Endothelial cell of umbilical vein (primary cell): ENCODE measurements around the gene DPP6. TPM values are rescaled to one million over a fixed set of nuclear protein-coding genes. Genes with fewer than 3 reads are reported as not detected.

Source experiments
- BruUV-seq: library from RNA; stranded (reverse); fragments of 400-500 nt; replicated peaks from 2 replicates; lab custom pipeline; 2021; lab: Mats Ljungman, UMichigan
- CTCF ChIA-PET: fragments of 300-600, 350-600 bp; sonication (Branson Sonifier 250); formaldehyde crosslinking; loops from one replicate; lab custom pipeline; 2021; ENCODE audit warnings: antibody characterized with exemption, inconsistent platforms; lab: Charles Lee
- POLR2A ChIA-PET: fragments of 300-600, 350-600 bp; sonication (Branson Sonifier 250); formaldehyde crosslinking; loops from one replicate; lab custom pipeline; 2021; ENCODE audit warnings: antibody characterized with exemption, inconsistent platforms; lab: Charles Lee
- DNase-seq: peaks from one replicate; pipeline ENCODE4 v3.0.0-alpha.2; 2011; ENCODE audit warnings: low read depth, low spot score
- FAIRE-seq: peaks from 2 replicates; lab custom pipeline; 2011; peaks lifted over from hg19 to GRCh38; lab: Jason Lieb, UNC
- H2AFZ ChIP-seq: 2 replicates; pipeline ENCODE4 v1.6.0; 2012; ENCODE audit warnings: low read depth, low read length, control low read depth, inconsistent platforms
- H3K27ac ChIP-seq: 2 replicates; pipeline ENCODE4 v1.5.1; 2011; ENCODE audit warnings: low read depth, mild to moderate bottlenecking, control low read depth, low read length, moderate library complexity; ENCODE audit not compliant: insufficient read depth
- H3K27me3 ChIP-seq, 2 experiments: 2 replicates each; pipeline versions ENCODE4 v1.6.0 to v1.6.1; 2011; ENCODE audit warnings: low read length in 2 of 2, mixed read lengths in 1 of 2; ENCODE audit not compliant: control insufficient read depth in 2 of 2, insufficient read depth in 2 of 2
- H3K36me3 ChIP-seq, 2 experiments: 2 replicates in 1 of 2; 3 replicates in 1 of 2; pipeline ENCODE4 v1.5.1; 2011; ENCODE audit warnings: low read length in 2 of 2, mild to moderate bottlenecking in 1 of 2, moderate library complexity in 1 of 2; ENCODE audit not compliant: control insufficient read depth in 2 of 2, insufficient read depth in 2 of 2; ENCODE audit errors: extremely low read depth in 1 of 2
- H3K4me1 ChIP-seq: 3 replicates; pipeline ENCODE4 v1.5.1; 2011; ENCODE audit warnings: mild to moderate bottlenecking, low read length; ENCODE audit not compliant: control insufficient read depth, insufficient read depth; ENCODE audit errors: extremely low read depth
- H3K4me2 ChIP-seq: 2 replicates; pipeline ENCODE4 v1.6.1; 2011; ENCODE audit warnings: low read length, control low read depth, mixed read lengths; ENCODE audit not compliant: insufficient read depth
- H3K4me3 ChIP-seq, 3 experiments: fragments of 200-600 bp in 1 of 3; sonication (generic), shearing (Covaris generic) in 1 of 3; replicated peaks in 1 of 3; 2 replicates each; pipeline ENCODE4 v1.5.1; 2011 to 2016; ENCODE audit warnings: control low read depth in 3 of 3, low read length in 3 of 3, mild to moderate bottlenecking in 2 of 3, inconsistent platforms in 1 of 3, low read depth in 1 of 3, moderate library complexity in 1 of 3; ENCODE audit not compliant: insufficient read depth in 1 of 3
- H3K79me2 ChIP-seq: 2 replicates; pipeline ENCODE4 v1.6.0; 2012; ENCODE audit warnings: low read length, inconsistent platforms; ENCODE audit not compliant: control insufficient read depth, insufficient read depth
- H3K9ac ChIP-seq: replicated peaks from 2 replicates; pipeline ENCODE3; 2011; ENCODE audit warnings: low read length, control low read depth; ENCODE audit not compliant: insufficient read depth; ENCODE audit errors: extremely low read depth
- H3K9me1 ChIP-seq: replicated peaks from 3 replicates; pipeline ENCODE4 v1.6.0; 2011; ENCODE audit warnings: mild to moderate bottlenecking, low read length; ENCODE audit not compliant: control insufficient read depth, insufficient read depth; ENCODE audit errors: extremely low read depth
- H3K9me3 ChIP-seq: replicated peaks from 2 replicates; pipeline ENCODE4 v1.5.1; 2012; ENCODE audit warnings: low read length, inconsistent platforms; ENCODE audit not compliant: control insufficient read depth, insufficient read depth
- H4K20me1 ChIP-seq: replicated peaks from 2 replicates; pipeline ENCODE3; 2011; ENCODE audit warnings: mild to moderate bottlenecking, low read length; ENCODE audit not compliant: control insufficient read depth, insufficient read depth; ENCODE audit errors: extremely low read depth
- EZH2 ChIP-seq: IDR thresholded peaks from 2 replicates; pipeline ENCODE4 v1.6.1; 2012; ENCODE audit warnings: borderline replicate concordance, low read depth, mild to moderate bottlenecking, moderate library complexity, low read length, inconsistent platforms; ENCODE audit not compliant: severe bottlenecking
- FOS ChIP-seq: IDR thresholded peaks from 2 replicates; pipeline ENCODE4 v1.6.1; 2011; ENCODE audit warnings: mild to moderate bottlenecking, low read length, moderate library complexity, borderline replicate concordance; ENCODE audit not compliant: insufficient read depth
- GATA2 ChIP-seq: IDR thresholded peaks from 2 replicates; pipeline ENCODE4 v1.7.0; 2011; ENCODE audit warnings: low read depth, mild to moderate bottlenecking, moderate library complexity, mixed read lengths, low read length; ENCODE audit not compliant: insufficient read length, insufficient read depth
- JUN ChIP-seq: IDR thresholded peaks from 2 replicates; pipeline ENCODE4 v1.6.1; 2011; ENCODE audit warnings: borderline replicate concordance, low read depth; ENCODE audit not compliant: insufficient read length, insufficient read depth
- MYC ChIP-seq: IDR thresholded peaks from one replicate; pipeline ENCODE4 v1.6.1; 2011; ENCODE audit warnings: mild to moderate bottlenecking, low read depth, low read length
- POLR2A ChIP-seq: IDR thresholded peaks from 2 replicates; pipeline ENCODE4 v1.6.1; 2012; ENCODE audit warnings: low read depth, mild to moderate bottlenecking, control low read depth, low read length
- POLR2AphosphoS5 ChIP-seq: IDR thresholded peaks from 2 replicates; pipeline ENCODE4 v1.6.1; 2012; ENCODE audit warnings: low read depth, mild to moderate bottlenecking, control low read depth, low read length, moderate library complexity; ENCODE audit not compliant: insufficient read depth
- dilution Hi-C: fragments of 300-500 bp; cut with MboI; formaldehyde crosslinking; loops from one replicate; pipeline ENCODE4 v1.15.0; 2019; ENCODE audit warnings: low sequenced_read_pairs; ENCODE audit not compliant: extremely low pct_ligation_motif_present
- intact Hi-C: fragments of 100-400 bp; cut with micrococcal nuclease; formaldehyde crosslinking; loops from one replicate; pipeline ENCODE4 v1.10.0; 2022
- polyA plus RNA-seq, 4 experiments: library from polyadenylated mRNA; depleted of rRNA in 3 of 4; stranded (reverse) in 3 of 4; unstranded in 1 of 4; fragments of >200 nt; gene quantifications; 2 replicates each; pipeline versions ENCODE4 v1.2.1 to v1.2.3, GENCODE V29; 2011 to 2012; ENCODE audit warnings: missing spikeins in 1 of 4
- total RNA-seq: library from RNA; stranded (reverse); gene quantifications from 2 replicates; pipeline ENCODE4 v1.2.3, GENCODE V29; 2021
- TF ChIP-seq, protein P1 (sequence below), 2 donors: IDR thresholded peaks; 1 replicate in 1 of 2; 2 replicates in 1 of 2; pipeline ENCODE4 v1.5.1; 2011; ENCODE audit warnings: low read length in 2 of 2, mild to moderate bottlenecking in 2 of 2, moderate library complexity in 2 of 2, control low read depth in 1 of 2, inconsistent platforms in 1 of 2, low read depth in 1 of 2; ENCODE audit not compliant: insufficient read depth in 1 of 2; ENCODE audit errors: extremely low read depth in 1 of 2
- TF ChIP-seq, protein P2 (sequence below): IDR thresholded peaks from 2 replicates; pipeline ENCODE4 v1.6.1; 2011; ENCODE audit not compliant: insufficient read depth, insufficient read length

Gene DPP6
- total and polyA plus RNA-seq, 2 donors (not counting 3 experiments of a cell fraction or from before 2014, with no cell fraction given), result not detected

DNA sequence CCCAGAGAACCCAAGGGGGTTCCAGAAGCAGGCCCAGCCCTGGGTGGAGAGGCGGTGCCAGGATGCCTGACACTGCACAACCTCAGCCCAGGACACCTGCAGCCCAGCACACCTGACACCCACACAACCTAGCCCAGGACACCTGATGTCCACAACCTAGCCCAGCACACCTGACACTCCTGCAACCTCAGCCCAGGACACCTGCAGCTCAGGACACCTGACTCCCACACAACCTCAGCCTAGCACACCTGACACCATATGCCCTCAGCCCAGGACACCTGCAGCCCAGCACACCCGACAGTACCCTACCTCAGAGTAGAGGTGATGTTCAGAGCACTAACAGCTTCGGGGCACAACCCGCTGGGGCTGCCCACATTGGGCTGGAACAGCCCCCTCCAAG is 863.4 kb downstream of the DPP6 start:
- H3K9me1 ChIP-seq, result no peaks in the 10 kb centered on the region
- H3K9ac ChIP-seq, result no peak overlapping the region
- CTCF ChIA-PET, result interaction anchor here (1.6 to 5.6 kb wide), 5 partner anchors 12 to 464 kb away, joined by 5 to 49 read pairs (median 8); no protein-coding TSS in a partner anchor
- H3K27ac ChIP-seq, result no peak overlapping the region
- no peaks in the 10 kb centered on the region for H3K36me3 ChIP-seq
- BruUV-seq, result no TSS peak
- dilution Hi-C loops, result no loop called here
- H3K4me1 ChIP-seq, result peaks cover 4% of the 10 kb centered on the region
- peaks cover 0 to 11% of the 10 kb centered on the region in 2 experiments for H3K27me3 ChIP-seq
- intact Hi-C loops, result no loop called here
- TF ChIP-seq EZH2 (no peak), POLR2AphosphoS5 (no peak), MYC (no peak), POLR2A (no peak), FOS (no peak), GATA2 (no peak), JUN (no peak)
- TF ChIP-seq, protein P1, sequence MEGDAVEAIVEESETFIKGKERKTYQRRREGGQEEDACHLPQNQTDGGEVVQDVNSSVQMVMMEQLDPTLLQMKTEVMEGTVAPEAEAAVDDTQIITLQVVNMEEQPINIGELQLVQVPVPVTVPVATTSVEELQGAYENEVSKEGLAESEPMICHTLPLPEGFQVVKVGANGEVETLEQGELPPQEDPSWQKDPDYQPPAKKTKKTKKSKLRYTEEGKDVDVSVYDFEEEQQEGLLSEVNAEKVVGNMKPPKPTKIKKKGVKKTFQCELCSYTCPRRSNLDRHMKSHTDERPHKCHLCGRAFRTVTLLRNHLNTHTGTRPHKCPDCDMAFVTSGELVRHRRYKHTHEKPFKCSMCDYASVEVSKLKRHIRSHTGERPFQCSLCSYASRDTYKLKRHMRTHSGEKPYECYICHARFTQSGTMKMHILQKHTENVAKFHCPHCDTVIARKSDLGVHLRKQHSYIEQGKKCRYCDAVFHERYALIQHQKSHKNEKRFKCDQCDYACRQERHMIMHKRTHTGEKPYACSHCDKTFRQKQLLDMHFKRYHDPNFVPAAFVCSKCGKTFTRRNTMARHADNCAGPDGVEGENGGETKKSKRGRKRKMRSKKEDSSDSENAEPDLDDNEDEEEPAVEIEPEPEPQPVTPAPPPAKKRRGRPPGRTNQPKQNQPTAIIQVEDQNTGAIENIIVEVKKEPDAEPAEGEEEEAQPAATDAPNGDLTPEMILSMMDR (IDR thresholded peaks at IDR 0.05; ENCODE audit: extremely low read depth in 1 of 2, insufficient read depth in 1 of 2, low read depth in 1 of 2, low read length in 2 of 2), result no peak
- TF ChIP-seq, protein P2, sequence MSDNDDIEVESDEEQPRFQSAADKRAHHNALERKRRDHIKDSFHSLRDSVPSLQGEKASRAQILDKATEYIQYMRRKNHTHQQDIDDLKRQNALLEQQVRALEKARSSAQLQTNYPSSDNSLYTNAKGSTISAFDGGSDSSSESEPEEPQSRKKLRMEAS, result no peak
- no peak overlapping the region for H3K4me2 ChIP-seq
- no peaks in the 10 kb centered on the region for H3K9me3 ChIP-seq
- no peaks in the 10 kb centered on the region for H3K79me2 ChIP-seq
- H4K20me1 ChIP-seq, result no peaks in the 10 kb centered on the region
- H2AFZ ChIP-seq, result no peak overlapping the region
- no peak overlapping the region for H3K4me3 ChIP-seq
- DNase-seq (no peak), FAIRE-seq (no peak)
- POLR2A ChIA-PET, result no interaction called here
